ENCODE measurements around the gene KRT6B.
"Not testable (repeated sequence)": the region's sequence is repeated elsewhere in the genome, so short reads cannot be mapped to it uniquely, and the experiment has no call there.

Gene KRT6B

DNA sequence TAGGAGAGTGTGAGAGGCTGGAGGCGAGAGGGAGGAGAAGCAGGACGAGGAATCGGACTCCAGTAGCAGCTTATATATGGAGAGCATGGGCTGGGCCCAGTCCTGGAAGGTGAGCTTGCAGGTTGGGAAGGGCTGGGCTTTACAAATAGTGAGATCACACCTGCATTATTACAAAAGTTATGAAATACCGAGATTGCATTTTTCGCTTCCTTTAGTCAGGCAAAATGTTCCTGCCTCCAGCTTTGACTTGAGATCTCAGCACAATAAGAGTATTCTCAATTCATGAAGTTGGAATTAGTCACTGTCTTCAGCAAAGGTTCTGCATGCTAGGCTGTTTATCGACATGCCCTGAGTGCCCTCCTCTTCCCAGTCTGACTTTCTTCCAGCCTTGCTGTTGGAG is at the start of gene KRT6B:
KRT6B (minus strand) TSS at position 46 of the 400 bp plus-strand sequence. CDS start 68 bp downstream, outside the sequence.
- no peak for DNase-seq (ENCODE audit: low spot score)

DNA sequence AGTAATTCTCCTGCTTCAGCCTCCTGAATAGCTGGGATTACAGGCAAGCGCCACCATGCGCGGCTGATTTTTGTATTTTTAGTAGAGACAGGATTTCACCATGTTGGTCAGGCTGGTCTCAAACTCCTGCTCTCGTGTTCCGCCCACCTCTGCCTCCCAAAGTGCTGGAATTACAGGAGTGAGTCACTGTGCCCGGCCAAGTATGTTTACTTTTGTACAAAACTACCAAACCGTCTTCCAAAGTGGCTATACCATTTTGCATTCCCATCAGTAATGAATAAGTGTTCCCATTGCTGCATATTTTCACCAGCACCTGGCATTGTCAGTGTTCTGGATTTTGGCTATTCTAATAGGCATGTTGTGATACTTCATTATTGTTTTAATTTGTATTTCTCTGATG is 49.5 kb upstream of the KRT6B start:
- DNase-seq (ENCODE audit: low spot score), result no peak

DNA sequence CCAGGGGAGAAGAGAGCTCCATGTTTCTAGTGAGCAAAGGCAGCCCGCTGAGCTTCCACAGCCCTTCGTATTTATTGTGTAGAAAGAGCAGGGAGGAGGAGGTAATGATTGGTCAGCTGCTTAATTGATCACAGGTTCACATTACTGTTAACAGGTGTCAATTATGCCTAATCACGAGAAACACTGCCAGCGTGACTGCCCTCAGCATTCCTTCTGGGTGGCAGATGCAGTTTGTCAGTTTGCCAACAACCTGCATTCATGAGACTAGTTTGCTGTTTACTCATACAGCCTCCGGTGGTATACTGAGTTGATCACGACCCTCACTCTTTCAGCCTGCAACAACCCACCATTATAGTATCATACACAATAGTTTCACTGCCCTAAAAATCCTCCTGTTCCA is 48.6 kb upstream of the KRT6B start:
- not testable (repeated sequence) for DNase-seq (ENCODE audit: low spot score)

DNA sequence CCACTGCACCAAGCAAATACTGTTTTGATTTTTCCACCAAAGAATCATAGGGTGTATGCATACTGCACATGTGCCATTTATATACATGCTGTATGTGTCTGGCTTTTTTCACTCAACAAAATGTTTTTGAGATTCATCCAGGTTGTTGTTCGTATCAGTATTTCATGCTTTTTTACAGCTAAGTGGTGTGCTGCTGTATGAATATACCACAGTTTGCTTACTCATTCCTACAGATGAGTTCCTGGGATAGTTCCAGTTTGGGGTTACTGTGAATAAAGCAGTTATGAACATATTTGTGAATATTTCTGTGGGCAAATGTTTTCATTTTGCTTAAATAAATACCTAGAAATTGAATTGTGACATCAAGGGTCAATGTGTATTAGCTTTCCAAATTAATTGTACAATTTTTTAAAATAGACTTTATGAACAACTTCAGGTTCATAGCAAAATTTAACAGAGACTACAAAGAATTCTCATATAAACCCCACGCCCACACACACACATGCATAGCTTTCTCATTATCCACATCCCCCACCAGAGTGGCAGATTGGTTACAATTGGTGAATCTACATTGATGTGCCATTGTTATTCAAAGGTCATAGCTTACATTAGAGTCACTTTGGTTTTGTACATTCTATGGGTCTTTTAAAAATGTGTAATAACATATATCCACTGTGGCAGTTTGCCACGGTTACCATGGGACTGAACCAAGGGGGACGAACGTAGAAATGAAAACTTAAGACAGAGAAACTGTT is 48.0 kb upstream of the KRT6B start:
- DNase-seq (ENCODE audit: low spot score), result no peak

DNA sequence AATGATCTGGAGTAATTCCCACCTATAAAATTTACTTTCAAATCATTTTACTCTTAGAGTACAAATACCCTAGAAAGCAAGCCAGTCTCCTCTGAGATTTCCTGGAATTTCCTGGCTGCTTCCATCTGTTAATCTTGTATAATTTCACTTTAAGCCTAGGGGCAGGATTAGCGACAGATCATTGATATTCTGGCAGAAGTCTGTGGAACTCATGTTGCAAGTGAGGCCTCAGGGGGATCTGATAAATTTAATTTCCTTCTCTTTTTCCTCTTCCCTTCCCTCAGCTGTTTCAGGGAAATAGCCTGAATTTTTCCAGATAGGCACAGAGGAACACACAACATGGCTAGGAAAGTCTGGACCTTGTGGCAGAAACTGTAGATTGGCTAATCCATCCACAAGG is 47.0 kb upstream of the KRT6B start:
- DNase-seq (ENCODE audit: low spot score), result no peak

DNA sequence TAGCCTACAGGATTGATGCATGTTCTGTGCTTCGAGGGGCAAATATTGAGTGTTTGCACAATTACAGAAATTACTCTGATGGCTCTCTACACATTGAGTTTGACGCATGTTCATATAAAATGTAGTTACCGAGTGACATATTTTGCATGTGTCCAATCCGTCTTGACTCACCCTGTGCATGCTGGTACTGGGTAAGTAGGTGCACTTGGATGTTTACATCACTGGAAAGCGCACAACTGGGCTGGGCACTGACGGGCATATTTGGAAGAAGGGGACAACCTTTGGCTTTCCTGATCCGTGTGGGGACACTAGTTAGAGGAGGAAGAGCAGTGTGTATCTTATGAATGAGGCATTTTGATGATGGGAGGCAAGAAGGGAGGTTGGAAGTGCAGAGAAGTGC is 46.0 kb upstream of the KRT6B start:
- DNase-seq (ENCODE audit: low spot score), result no peak

DNA sequence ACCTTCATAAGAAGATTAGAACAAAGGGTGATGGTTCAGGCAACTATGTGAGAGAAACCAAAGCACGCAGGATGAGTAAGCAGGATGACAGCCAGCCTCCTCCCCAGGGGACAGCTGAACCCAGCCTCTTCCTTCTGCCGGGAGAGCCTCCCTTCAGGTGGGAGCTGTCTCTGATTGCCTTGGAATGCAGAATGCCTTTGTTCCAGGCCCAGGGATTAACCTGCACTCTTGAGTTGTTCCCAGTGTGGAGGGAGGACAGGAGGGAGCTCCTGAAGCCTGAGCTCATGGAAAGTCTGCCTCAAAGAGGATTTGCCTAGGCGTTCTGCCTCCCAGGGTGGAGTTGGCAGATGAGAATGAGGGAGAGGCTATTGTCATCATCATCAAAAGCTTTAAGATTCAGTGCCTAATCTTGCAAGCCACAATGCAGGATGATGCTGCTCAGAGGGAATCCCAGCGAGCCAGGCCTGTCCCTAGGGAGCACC is 44.7 kb upstream of the KRT6B start:
- peak; percentile 86 for DNase-seq (ENCODE audit: low spot score)

DNA sequence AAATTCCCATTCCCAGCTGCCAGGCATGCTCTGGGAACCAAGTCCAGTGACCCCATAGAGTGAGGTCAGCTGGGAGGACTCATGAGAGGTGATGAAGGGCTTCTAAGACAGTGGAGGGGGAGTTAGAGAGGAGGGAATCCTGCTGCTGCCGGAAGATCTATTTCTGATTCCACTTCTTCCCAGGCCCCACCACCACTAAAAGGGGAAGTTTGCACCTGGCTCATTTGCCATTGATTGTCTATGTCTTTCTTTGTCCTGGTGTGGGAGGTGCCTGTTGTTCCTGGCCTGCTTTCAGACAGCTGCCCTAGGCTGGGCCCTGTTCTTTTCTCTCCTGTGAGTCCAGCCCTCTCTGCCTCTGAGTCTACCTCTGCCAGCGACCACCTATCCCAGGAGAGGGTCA is 44.1 kb upstream of the KRT6B start:
- no peak for DNase-seq (ENCODE audit: low spot score)

DNA sequence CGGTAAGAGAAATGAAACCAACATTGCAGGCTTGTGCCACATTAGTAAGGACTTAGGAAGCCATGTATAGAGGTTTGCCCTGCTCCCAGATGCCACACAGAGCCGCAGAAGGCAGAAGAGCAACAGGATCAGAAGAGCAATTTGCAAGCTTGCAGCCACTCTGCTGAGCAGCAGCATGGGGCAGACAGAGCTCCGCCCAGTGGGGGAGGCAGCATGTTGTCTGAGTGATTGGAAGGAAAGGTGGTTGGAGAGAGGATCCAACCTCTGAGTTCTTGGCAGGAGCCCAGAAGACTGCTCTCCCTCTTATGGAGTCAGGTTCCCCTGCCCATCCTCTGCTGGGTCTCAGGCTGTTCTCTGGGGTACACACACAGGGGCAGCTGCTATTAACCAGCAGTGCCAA is 43.4 kb upstream of the KRT6B start:
- peak; percentile 54 for DNase-seq (ENCODE audit: low spot score)

DNA sequence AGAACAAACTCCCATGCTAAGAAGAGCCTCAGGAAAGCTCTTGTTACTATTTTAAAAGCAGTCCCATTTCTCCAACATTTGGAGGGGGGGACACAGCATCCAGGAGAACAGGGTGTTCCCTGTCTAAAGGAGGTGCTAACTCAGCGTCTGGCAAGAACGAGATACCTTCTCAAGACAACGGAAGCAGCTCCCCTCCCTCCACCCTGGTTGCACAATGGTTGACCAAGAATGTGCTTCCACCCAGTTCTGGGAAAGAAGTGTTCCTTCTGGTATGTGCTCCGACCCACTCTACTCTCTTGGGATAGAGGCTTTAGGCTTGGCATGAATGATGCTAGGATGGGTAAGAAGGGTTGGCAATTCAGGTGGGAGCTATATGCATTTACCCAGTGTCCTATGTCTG is 42.6 kb upstream of the KRT6B start:
- peak; percentile 7 for DNase-seq (ENCODE audit: low spot score)

DNA sequence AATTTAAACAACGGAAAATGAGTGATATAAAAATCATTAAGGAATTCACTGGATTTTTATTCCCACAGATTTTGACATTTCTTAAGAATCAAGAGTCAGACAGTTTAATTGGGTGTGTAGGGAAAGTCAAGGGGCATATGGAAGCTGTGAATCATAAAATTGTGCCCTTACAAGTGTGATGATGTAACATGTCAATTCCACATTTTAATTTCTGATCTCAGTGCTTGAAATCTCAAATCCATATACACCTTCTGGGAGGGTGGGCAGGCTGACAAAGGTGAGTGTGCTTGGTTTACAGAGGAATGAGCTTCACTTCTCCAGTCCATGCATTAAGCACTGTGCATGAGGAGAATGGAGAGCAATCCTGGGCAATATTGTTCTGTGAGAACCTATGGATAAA is 42.2 kb upstream of the KRT6B start:
- DNase-seq (ENCODE audit: low spot score), result no peak

DNA sequence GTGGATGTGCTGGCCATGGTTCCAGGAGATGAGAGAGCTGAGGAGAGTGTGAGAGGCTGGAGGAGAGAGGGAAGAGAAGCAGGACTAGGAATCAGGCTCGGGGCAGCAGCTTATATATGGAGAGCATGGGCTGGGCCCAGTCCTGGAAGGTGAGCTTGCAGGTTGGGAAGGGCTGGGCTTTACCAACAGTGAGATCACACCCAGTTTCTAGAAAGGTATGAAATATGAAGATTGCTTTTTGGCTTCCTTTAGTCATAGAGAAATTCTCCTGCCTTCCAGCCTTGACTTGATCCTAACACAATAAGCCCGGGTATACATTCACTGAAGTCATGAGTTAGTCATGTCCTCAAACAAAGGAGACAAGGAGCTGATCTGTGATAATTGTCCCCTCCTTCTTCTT is 41.2 kb upstream of the KRT6B start, which contains the start of gene KRT6A:
KRT6A (minus strand) TSS at position 86 of the 400 bp plus-strand sequence; CDS start at position 17, 69 bp downstream.
- DNase-seq (ENCODE audit: low spot score), result no peak

DNA sequence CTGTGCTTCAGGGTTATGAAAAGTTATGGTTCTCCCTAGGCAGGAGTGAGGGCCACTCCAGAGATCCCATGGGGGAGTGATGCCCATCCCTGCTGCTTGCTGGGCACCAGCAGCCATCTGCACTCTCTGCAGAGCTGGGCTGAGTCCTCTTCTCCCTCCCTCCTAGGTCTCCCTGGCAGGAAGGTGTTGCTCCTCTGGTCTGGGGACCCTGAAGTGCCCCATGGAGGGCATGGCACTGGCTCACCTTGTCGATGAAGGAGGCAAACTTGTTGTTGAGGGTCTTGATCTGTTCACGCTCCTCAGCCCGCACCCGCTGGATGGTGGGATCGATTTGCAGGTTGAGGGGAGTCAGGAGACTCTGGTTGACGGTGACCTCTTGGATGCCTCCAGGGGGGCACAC is 40.5 kb upstream of the KRT6B start:
- DNase-seq (ENCODE audit: low spot score), result not testable (repeated sequence)

DNA sequence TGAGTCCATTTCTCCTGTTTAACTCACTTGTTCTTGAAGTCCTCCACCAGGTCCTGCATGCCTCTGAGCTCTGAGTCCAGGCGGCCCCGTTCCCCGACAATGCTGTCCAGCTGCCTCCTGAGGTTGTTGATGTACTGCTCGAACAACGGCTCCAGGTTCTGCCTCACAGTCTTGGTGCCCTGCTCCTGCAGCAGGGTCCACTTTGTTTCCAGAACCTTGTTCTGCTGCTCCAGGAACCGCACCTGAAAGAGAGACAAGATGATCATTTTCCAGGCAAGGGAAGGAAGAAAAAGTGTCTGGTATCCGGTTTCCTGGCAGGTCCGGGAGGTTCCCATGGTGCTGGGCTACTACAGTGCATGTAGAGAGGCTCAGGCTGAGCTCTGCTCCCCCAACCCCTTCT is 39.5 kb upstream of the KRT6B start:
- DNase-seq (ENCODE audit: low spot score), result not testable (repeated sequence)

DNA sequence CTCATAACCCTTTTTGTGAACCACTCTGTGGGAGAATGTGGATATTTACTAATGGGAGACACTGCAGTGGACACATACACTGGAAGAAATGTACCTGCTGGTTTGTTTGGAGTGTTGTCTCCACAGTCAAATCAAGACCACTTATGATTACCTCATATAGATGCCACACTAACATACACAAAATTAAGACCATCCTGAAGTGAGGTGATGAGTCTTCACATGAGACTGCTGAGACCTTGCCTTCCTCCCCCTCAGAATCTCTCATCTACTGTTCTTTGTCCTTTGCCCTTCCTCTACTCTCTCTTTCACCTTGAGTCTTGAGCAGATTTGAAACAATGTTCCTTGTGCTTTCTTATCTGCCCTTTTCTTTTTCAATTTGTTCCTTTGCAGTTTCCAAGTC is 36.8 kb upstream of the KRT6B start:
- no peak for DNase-seq (ENCODE audit: low spot score)

DNA sequence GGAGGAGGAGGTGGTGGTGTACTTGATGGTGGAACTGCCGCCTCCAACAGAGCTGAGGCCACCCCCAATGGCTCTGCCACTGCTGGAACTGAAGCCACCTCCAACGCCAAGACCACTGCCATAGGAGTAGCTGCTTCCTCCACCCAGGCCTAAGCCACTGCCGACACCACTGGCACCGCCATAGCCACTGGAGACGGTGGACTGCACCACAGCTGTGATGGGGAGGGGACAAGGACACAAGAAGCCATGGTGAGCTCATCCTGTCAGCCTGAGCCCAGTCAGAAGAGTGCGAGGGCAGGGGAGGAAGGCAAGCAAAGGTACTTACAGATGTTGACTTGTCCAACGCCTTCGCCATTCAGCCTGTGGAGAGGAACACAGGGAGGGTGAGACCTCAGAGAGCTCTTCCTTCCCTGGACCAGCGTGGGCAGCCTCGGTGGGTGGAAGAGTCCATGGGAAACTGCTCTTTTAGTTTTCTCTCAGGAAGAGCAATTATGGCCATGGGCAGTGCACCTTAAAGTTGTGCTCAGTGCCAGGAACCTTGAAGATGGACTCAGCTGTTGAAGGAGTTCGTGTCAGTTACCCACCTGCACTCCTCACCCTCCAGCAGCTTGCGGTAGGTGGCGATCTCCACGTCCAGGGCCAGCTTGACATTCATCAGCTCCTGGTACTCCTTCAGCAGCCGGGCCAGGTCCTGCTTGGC is 35.9 kb upstream of the KRT6B start:
- not testable (repeated sequence) for DNase-seq (ENCODE audit: low spot score)

DNA sequence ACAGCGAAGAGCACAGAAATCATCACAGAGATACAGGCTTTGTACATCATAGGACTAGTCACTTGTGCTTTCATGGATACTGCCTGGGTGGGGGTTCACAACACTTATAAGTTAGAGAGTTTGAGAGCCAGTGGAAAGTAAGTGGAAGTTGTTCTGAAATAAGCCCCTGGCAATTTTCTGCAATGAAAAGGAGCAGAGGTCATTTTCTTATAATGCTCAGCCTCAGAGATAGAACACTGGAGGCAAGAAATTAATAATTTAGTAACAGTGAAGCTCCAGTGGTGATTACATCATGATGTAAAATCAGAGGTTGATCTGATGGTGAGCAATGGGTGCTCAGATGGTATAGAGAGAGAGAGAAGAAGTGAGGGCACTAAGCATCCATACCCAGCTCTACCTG is 35.3 kb upstream of the KRT6B start:
- DNase-seq (ENCODE audit: low spot score), result no peak

DNA sequence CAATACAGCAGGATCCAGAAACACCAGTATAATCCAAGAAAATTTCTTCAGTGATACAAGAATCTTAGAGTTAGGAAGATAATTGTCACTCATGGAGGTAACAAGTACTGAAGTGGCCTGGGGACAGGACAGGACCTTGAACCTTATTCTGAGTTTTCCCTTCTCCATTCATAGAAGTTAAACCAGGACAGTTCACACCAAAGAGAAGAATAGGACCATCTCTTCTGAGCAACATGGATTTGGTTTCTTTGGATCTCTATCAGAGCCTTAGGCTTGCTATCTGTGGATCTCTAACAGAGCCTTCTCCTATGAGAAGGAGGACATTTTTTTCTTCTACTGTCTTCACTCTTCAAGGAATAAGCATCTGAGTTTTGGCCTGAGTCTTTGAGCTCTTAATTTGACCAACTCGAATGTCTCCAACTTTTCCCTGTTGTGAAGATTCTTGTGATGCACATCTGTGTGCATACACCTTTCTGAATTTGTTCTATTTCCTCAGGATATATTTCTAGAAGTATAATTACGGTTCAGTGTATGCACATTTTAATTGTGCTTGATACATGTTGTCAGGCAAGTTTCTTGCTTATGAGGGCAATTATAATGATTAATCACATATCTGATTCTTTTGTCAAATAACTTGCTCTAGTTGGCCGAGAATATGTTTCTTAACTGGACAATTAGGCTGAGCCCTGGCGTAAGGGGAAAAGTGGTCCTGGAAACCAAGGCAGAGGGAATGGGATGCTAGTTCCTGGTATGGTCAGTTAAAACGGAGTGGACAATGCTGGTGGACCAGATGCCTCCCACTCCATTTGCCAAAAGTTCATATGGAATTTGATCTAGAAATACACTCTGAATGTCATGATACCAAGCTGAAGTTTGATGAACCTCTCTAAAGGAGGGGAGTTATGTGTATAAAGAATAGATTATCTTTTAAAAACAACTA is 34.5 kb upstream of the KRT6B start:
- no peak for DNase-seq (ENCODE audit: low spot score)

DNA sequence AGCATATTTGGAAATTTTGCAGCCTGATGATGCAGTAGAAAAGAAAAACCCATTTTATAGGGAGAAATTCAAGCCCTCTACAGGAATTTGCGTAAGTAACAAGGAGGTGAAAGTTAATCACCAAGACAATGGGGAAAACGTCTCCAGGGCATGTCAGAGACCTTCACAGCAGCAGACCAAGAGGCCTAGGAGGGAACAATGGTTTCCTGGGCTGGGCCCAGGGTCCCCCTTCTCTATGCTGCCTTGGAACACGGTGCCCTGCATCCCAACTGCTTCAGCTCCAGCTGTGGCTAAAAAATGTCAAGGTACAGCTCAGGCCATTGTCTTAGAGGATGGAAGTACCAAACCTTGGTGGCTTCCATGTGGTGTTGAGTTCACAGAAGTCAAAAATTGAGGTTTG is 28.1 kb upstream of the KRT6B start:
- no peak for DNase-seq (ENCODE audit: low spot score)

DNA sequence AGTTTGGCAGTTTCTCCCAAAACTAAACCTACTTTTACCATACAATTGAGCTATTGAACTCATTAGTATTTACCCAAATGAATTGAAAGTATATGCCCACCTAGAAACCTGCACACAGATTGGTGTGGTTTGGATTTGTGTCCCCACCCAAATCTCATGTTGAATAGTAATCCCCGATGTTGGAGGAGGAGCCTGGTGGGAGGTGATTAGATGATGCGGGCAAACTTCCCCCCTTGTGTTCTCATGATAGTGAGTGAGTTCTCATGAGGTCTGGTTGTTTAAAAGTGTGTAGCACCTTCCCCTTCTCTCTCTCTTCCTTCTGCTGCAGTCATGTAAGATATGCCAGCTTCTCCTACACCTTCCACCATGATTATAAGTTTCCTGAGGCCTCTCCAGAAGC is 25.7 kb upstream of the KRT6B start:
- DNase-seq (ENCODE audit: low spot score), result no peak

DNA sequence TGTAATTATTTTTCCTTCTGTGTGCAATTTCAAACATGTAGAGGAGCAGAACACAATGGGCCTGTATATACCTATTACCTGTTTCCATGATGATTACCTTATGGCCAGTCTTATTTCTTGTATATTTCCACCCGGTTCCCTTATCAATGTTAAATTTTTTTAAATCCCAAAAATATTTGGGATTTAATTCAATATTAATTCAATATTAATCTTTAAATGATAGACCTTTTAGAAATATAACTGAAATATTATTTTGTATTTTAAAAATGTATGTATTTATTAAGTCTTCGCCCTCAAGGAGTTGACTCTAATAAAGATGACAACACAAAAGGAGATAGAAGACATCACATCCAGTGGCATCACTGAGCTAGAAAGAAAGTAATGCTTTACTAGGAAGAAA is 22.3 kb upstream of the KRT6B start:
- DNase-seq (ENCODE audit: low spot score), result no peak

DNA sequence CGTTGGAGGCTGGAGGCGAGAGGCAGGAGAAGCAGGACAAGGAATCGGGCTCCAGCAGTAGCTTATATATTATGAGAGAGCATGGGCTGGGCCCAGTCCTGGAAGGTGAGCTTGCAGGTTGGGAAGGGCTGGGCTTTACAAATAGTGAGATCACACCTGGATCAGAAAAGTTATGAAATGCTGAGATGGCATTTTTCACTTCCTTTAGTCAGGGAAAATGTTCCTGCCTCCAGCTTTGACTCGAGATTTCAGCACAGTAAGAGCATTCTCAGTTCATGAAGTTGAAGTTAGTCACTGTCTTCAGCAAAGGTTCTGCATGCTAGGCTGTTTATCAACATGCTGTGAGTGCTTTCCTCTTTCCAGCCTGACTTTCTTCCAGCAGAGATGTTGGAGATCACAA is 21.8 kb upstream of the KRT6B start, which contains the start of gene KRT6C:
KRT6C (minus strand) TSS at position 38 of the 400 bp plus-strand sequence. CDS start 68 bp downstream, outside the sequence.
- no peak for DNase-seq (ENCODE audit: low spot score)

Data from kidney tubule cell (primary cell).